UCSD-AML1 (cell line): ENCODE data around the gene SIAH1.
"Not testable (repeated sequence)": the region's sequence is repeated elsewhere in the genome, so short reads cannot be mapped to it uniquely, and the experiment has no call there.

Experiments
- DNase-seq: peaks from one replicate; lab custom pipeline; 2025; ENCODE audit not compliant: unreplicated experiment; lab: John Stamatoyannopoulos, UW

Gene SIAH1

GRCh38 chr16:48393485-48394354 lies 8.5 kb upstream of the SIAH1 start:
- DNase-seq = no peak

DNA sequence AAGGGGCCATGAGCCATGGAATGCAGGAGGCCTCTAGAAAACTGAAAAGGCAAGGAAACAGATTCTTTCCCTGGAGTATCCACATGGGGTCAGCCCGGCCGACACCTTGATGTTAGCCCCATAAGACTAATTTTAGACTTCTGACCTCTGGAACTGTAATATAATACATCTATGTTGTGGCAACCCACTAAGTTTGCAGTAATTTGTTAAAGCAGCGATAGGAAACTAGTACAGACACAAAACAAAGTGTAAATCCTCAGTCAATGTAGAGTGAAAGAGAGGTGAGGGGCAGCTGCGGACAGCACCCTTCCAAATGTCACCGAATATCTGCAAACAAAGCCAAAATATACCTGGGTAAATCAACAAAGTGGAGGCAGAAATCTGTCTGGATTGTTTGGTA lies 7.2 kb upstream of the SIAH1 start:
- DNase-seq = no peak

DNA sequence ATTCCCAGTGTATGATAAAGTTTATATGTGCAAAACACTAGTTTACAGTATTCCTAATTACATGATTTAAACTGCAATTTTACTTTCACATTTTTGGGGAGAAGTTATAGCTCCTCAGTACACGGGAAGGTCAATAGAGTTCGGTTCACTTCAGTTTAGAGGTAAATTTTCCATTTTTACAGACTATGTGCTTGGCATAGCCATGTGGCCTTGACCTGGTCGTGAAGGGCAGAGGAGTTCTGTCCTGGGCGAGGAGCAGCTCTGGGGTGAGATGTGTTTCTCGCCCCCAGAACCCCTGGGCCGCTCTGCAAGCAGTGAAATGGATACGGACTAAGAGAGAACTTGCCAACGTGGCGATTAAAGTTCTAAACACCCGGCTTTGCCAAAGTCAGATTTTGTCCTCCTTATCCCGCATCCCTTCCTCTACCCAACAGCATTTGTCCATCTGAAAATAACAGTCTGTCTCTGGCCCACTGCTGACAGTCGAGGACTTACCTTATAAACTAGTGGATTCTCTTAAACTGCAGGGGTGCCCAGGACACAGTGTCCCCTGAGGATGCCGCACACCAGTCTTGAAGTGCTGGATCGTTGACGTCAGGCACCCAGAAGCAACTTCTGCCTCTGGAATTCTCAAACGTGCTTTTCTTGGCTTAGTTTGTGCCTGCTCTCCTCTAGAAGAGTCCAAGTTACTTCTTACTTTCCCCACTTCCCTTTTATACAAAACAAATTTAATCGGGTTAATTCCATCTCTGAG lies 1.5 kb upstream of the SIAH1 start:
- no peak for DNase-seq

DNA sequence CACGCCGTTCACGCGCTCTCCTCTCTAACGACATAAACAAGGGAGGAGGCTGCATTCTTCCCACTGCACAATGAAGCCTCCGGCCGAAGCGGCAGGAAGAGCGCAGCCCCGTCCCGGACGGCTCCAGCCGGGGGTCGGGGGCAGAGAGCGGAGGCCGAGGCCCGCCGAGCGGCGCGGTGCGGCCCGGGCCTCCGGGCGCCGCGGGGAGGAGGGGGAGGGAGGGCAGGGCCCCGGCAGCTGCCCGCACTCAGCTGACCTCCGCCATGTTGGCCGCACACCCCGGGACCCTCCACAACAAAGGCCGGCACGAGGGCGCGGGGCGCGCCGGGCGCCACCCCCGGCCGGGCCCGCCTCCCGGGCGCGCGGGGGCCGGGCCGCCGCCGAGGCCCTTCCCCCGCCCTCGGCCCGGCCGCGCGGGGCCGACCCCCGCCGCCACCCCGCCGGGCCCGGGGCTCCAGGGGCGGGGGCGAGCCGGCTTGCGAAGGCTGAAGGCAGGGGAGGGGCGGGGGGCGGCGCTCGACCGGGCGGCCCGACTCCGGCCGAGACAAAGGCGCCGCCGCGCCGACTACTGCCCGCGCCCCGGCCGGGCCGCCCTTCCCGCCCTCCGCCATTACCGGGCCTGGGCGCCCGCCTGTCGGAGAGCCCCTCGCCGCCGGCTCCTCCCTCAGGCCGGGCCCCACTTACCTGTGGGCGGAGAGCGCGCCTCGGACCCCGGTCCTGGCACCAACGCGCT lies 527 bp downstream of the SIAH1 start:
- DNase-seq = peak; percentile 78

- DNase-seq = no peak
Measured at GRCh38 chr16:48383877-48384519, 1.2 kb downstream of the SIAH1 start.

GRCh38 chr16:48383009-48383876 lies 2.0 kb downstream of the SIAH1 start:
- no peak for DNase-seq

DNA sequence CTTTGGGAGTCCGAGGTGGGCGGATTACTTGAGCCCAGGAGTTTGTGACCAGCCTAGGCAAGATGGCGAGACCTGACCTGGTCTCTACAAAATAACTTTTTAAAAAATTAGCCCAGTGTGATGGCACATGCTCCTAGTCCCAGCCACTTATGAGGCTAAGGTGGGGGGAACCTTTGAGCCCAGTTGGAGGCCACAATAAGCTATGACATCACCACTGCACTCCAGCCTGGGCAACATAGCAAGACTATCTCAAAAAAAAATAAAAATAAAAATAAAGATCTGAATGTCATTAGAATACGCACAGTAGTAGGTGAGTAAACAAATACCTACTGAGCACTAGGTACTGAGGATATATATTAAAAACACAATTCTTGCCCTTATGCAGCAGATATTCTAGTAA lies 3.1 kb downstream of the SIAH1 start:
- no peak for DNase-seq

DNA sequence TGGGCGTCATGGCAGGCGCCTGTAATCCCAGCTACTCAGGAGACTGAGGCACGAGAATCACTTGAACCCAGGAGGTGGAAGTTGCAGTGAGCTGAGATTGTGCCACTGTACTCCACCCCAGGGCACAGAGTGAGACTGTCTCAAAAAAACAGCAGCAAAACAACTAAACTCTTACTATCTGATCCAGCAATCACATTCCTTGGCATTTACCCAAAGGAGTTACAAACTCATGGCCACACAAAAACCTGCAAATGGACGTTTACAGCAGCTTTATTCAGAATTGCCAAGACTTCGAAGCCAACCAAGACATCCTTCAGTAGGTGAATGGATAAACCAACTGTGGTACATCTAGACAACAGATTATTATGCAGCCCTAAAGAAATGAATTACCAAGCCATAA lies 4.0 kb downstream of the SIAH1 start:
- no peak for DNase-seq

- no peak for DNase-seq
Measured at GRCh38 chr16:48378836-48379235, 6.4 kb downstream of the SIAH1 start.

- DNase-seq = no peak
Measured at GRCh38 chr16:48378276-48378675, 6.9 kb downstream of the SIAH1 start.

- not testable (repeated sequence) for DNase-seq
Measured at GRCh38 chr16:48377301-48377700, 7.9 kb downstream of the SIAH1 start.

DNA sequence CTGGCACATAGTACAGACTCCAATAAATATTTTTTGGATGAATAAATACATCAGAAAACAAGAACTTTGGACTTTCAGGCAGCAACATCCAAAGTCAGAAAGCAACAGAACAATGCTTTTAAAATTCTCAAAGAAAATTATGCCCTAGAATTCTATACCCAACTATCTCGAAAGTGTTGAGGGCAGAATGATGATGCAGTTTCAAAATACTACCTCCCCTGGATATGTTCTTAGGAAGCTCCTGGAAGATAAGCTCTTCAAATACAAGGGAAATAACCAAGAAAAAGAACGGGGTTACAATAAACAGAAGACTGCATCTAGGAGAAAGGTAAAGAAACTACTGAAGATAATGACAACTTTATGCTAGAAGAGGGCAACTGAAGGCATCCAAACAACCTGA lies 11.0 kb downstream of the SIAH1 start:
- DNase-seq = no peak

GRCh38 chr16:48373258-48374029 lies 11.8 kb downstream of the SIAH1 start:
- DNase-seq = no peak

DNA sequence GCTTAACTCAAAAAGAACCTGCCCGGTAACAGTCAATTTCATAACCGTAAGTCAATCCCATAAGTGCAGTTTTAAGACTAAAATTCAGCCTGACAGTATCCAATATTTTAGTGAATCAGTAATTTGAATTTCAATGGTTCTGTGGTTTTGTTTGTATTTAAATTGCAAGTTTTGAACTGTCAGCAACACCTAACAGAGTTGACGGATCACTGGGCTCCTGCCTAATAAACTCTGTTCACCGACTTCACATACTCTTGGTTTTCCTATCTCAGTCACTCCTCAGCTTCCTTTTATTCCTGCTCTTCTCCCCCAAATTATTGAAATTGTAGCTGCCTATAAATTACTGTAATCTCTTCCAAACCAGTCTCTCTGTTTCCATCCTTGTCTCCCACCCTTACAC lies 12.5 kb downstream of the SIAH1 start:
- no peak for DNase-seq

DNA sequence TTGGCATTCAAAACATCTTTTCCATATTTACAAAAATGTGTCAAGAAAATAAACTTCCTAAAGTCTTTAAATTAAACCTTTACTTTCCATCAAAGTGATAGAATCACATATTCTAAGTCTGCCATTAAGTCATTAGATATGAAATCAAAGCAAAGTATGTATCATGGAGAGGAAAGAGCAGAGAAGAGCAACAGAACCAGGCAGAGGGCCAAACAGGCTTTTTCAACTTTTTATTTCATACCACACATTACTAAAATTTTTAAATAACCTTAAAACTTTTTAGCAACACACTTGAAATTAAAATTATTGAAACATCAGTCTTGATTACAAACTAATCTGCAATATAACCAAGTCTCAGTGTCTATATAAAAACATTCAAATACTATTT lies 13.8 kb downstream of the SIAH1 start:
- no peak for DNase-seq

- not testable (repeated sequence) for DNase-seq
Measured at GRCh38 chr16:48370668-48371392, 14.4 kb downstream of the SIAH1 start.

DNA sequence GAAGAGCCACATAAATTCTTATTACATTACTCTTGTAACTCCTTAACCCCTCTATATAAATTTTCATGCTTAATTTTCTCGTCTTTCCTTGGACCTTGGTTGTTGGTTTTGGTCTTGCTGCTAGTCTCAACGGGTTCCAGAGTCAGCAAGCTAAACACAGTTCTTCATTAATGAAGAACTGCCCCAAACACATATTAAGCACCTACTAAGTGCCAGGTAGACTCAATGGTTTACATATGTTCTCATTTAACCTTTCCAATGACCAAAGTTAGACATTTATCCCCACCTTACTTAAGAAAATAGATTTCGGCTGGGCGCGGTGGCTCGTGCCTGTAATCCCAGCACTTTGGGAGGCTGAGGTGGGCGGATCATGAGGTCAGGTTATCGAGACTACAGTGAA lies 15.0 kb downstream of the SIAH1 start:
- DNase-seq = no peak

GRCh38 chr16:48369765-48370164 lies 15.4 kb downstream of the SIAH1 start:
- no peak for DNase-seq
